Activated T-cell treated with anti-CD3 and anti-CD28 coated beads, Interleukin-2, amount 50 U/mL, for 24 hours (primary cell): Measurements from ENCODE around the gene MAP2K6.
"Not testable (repeated sequence)": the region's sequence is repeated elsewhere in the genome, so short reads cannot be mapped to it uniquely, and the experiment has no call there.

Experiments used
- DNase-seq: peaks from one replicate; pipeline ENCODE4 v3.0.0-alpha.2; 2020
- H3K27ac Mint-ChIP-seq: 2 replicates; pipeline ENCODE4 v1.8.0; 2020; ENCODE audit warnings: mild to moderate bottlenecking, mixed read lengths
- H3K27me3 Mint-ChIP-seq: 2 replicates; pipeline ENCODE4 v1.8.0; 2020; ENCODE audit warnings: mixed read lengths
- H3K36me3 Mint-ChIP-seq: 2 replicates; pipeline ENCODE4 v1.8.0; 2020; ENCODE audit warnings: low read depth, mixed read lengths
- H3K4me1 Mint-ChIP-seq: 2 replicates; pipeline ENCODE4 v1.8.0; 2020; ENCODE audit warnings: low read depth, mixed read lengths
- H3K4me3 Mint-ChIP-seq: 2 replicates; pipeline ENCODE4 v1.8.0; 2020; ENCODE audit warnings: mild to moderate bottlenecking, moderate library complexity, mixed read lengths
- H3K9me3 Mint-ChIP-seq: 2 replicates; pipeline ENCODE4 v1.8.0; 2020; ENCODE audit warnings: mixed read lengths

The MAP2K6 gene

GRCh38 chr17:69460963-69461922 lies 46.7 kb downstream of the MAP2K6 start:
- Mint-ChIP-seq H3K4me3 (no peak overlapping the region), H3K27ac (no peak overlapping the region), H3K36me3 (no peaks in the 10 kb centered on the region), H3K4me1 (peaks cover 13% of the 10 kb centered on the region), H3K27me3 (no peaks in the 10 kb centered on the region), H3K9me3 (no peaks in the 10 kb centered on the region)
- no peak for DNase-seq

- Mint-ChIP-seq H3K27ac (no peak overlapping the region), H3K27me3 (no peaks in the 10 kb centered on the region), H3K4me1 (peaks cover 8% of the 10 kb centered on the region), H3K4me3 (no peak overlapping the region), H3K9me3 (no peaks in the 10 kb centered on the region), H3K36me3 (no peaks in the 10 kb centered on the region)
- DNase-seq, result no peak
Observed at GRCh38 chr17:69461951-69462369, 47.5 kb downstream of the MAP2K6 start.

- no peak overlapping the region for H3K4me3 Mint-ChIP-seq
- DNase-seq, result no peak
- peaks cover 6% of the 10 kb centered on the region for H3K4me1 Mint-ChIP-seq
- no peaks in the 10 kb centered on the region for H3K36me3 Mint-ChIP-seq
- H3K27ac Mint-ChIP-seq, result no peak overlapping the region
- H3K9me3 Mint-ChIP-seq, result no peaks in the 10 kb centered on the region
- H3K27me3 Mint-ChIP-seq, result no peaks in the 10 kb centered on the region
Observed at GRCh38 chr17:69462882-69463281, 48.4 kb downstream of the MAP2K6 start.

GRCh38 chr17:69466451-69466850 lies 52.0 kb downstream of the MAP2K6 start:
- DNase-seq, result no peak
- Mint-ChIP-seq H3K27ac (no peak overlapping the region), H3K9me3 (no peaks in the 10 kb centered on the region), H3K4me3 (no peak overlapping the region), H3K4me1 (peaks cover 15% of the 10 kb centered on the region), H3K27me3 (no peaks in the 10 kb centered on the region), H3K36me3 (peaks cover 4% of the 10 kb centered on the region)

- DNase-seq, result no peak
- Mint-ChIP-seq H3K27me3 (no peaks in the 10 kb centered on the region), H3K4me1 (peaks cover 15% of the 10 kb centered on the region), H3K36me3 (peaks cover 4% of the 10 kb centered on the region), H3K4me3 (no peak overlapping the region), H3K27ac (no peak overlapping the region), H3K9me3 (no peaks in the 10 kb centered on the region)
Observed at GRCh38 chr17:69466905-69467667, 52.6 kb downstream of the MAP2K6 start.

GRCh38 chr17:69468207-69468606 lies 53.7 kb downstream of the MAP2K6 start:
- Mint-ChIP-seq H3K9me3 (no peaks in the 10 kb centered on the region), H3K4me1 (peaks cover 15% of the 10 kb centered on the region), H3K36me3 (peaks cover 4% of the 10 kb centered on the region), H3K4me3 (no peak overlapping the region), H3K27me3 (no peaks in the 10 kb centered on the region), H3K27ac (no peak overlapping the region)
- DNase-seq, result no peak

GRCh38 chr17:69470702-69471101 lies 56.2 kb downstream of the MAP2K6 start:
- peaks cover 15% of the 10 kb centered on the region for H3K4me1 Mint-ChIP-seq
- no peak for DNase-seq
- H3K27me3 Mint-ChIP-seq, result no peaks in the 10 kb centered on the region
- peaks cover 4% of the 10 kb centered on the region for H3K36me3 Mint-ChIP-seq
- no peak overlapping the region for H3K4me3 Mint-ChIP-seq
- H3K27ac Mint-ChIP-seq, result no peak overlapping the region
- no peaks in the 10 kb centered on the region for H3K9me3 Mint-ChIP-seq

GRCh38 chr17:69471406-69471805 lies 56.9 kb downstream of the MAP2K6 start:
- Mint-ChIP-seq H3K4me3 (no peak overlapping the region), H3K4me1 (peaks cover 15% of the 10 kb centered on the region), H3K27ac (no peak overlapping the region), H3K36me3 (peaks cover 4% of the 10 kb centered on the region), H3K27me3 (no peaks in the 10 kb centered on the region), H3K9me3 (no peaks in the 10 kb centered on the region)
- no peak for DNase-seq

GRCh38 chr17:69473841-69474831 lies 59.6 kb downstream of the MAP2K6 start:
- H3K27me3 Mint-ChIP-seq, result no peaks in the 10 kb centered on the region
- H3K4me3 Mint-ChIP-seq, result no peak overlapping the region
- H3K27ac Mint-ChIP-seq, result no peak overlapping the region
- peaks cover 4% of the 10 kb centered on the region for H3K36me3 Mint-ChIP-seq
- no peak for DNase-seq
- H3K4me1 Mint-ChIP-seq, result peaks cover 24% of the 10 kb centered on the region
- no peaks in the 10 kb centered on the region for H3K9me3 Mint-ChIP-seq

GRCh38 chr17:69477204-69477902 lies 62.9 kb downstream of the MAP2K6 start:
- no peaks in the 10 kb centered on the region for H3K9me3 Mint-ChIP-seq
- no peaks in the 10 kb centered on the region for H3K36me3 Mint-ChIP-seq
- no peak overlapping the region for H3K4me3 Mint-ChIP-seq
- H3K27me3 Mint-ChIP-seq, result no peaks in the 10 kb centered on the region
- H3K4me1 Mint-ChIP-seq, result peaks cover 13% of the 10 kb centered on the region
- no peak overlapping the region for H3K27ac Mint-ChIP-seq
- DNase-seq, result no peak

- Mint-ChIP-seq H3K4me3 (no peak overlapping the region), H3K27me3 (no peaks in the 10 kb centered on the region), H3K4me1 (peaks cover 13% of the 10 kb centered on the region), H3K9me3 (no peaks in the 10 kb centered on the region), H3K27ac (no peak overlapping the region), H3K36me3 (no peaks in the 10 kb centered on the region)
- DNase-seq, result no peak
Observed at GRCh38 chr17:69477903-69478266, 63.4 kb downstream of the MAP2K6 start.

GRCh38 chr17:69478916-69479315 lies 64.4 kb downstream of the MAP2K6 start:
- Mint-ChIP-seq H3K4me3 (no peak overlapping the region), H3K4me1 (peaks cover 13% of the 10 kb centered on the region), H3K27ac (peak overlapping the region; percentile 23), H3K27me3 (no peaks in the 10 kb centered on the region), H3K9me3 (no peaks in the 10 kb centered on the region), H3K36me3 (no peaks in the 10 kb centered on the region)
- no peak for DNase-seq

GRCh38 chr17:69479756-69480155 lies 65.3 kb downstream of the MAP2K6 start:
- H3K4me3 Mint-ChIP-seq, H3K27ac Mint-ChIP-seq: not testable (repeated sequence)
- peaks cover 16% of the 10 kb centered on the region for H3K4me1 Mint-ChIP-seq

GRCh38 chr17:69480245-69480644 lies 65.7 kb downstream of the MAP2K6 start:
- no peak for DNase-seq
- no peak overlapping the region for H3K27ac Mint-ChIP-seq
- no peak overlapping the region for H3K4me3 Mint-ChIP-seq
- no peaks in the 10 kb centered on the region for H3K27me3 Mint-ChIP-seq
- peaks cover 18% of the 10 kb centered on the region for H3K4me1 Mint-ChIP-seq
- H3K9me3 Mint-ChIP-seq, result no peaks in the 10 kb centered on the region
- H3K36me3 Mint-ChIP-seq, result no peaks in the 10 kb centered on the region

More at GRCh38 chr17:69479756-69480155, 65.3 kb downstream of the MAP2K6 start:
- H3K27me3 Mint-ChIP-seq, H3K36me3 Mint-ChIP-seq, DNase-seq, H3K9me3 Mint-ChIP-seq: not testable (repeated sequence)
